HepG2 (cell line): ENCODE data around the gene PPBP. TPM values are rescaled to one million over a fixed set of nuclear protein-coding genes. Genes with fewer than 3 reads are reported as not detected.
A peak's percentile ranks its signal among the peaks of the same experiment; 100 is the strongest.

ENCODE experiments used
- ATAC-seq: fragments of 200-7000 bp; cut with Tn5 transposase; 3 replicates; pipeline ENCODE4 v1.9.1; 2020; ENCODE audit warnings: mild to moderate bottlenecking, moderate library complexity
- BruUV-seq: library from RNA; stranded (reverse); fragments of 400-500 nt; replicated peaks from 2 replicates; lab custom pipeline; 2021; lab: Mats Ljungman, UMichigan
- CTCF ChIA-PET: fragments of 300-600 bp; formaldehyde crosslinking; extraction: SDS; loops from one replicate; lab custom pipeline; 2021; ENCODE audit warnings: low total read pairs, inconsistent platforms, low intra/inter-chr PET ratio; lab: Yijun Ruan, JAX
- POLR2A ChIA-PET: fragments of 350-600 bp; sonication (Branson Sonifier 250); formaldehyde crosslinking; loops from one replicate; lab custom pipeline; 2020; ENCODE audit warnings: antibody characterized with exemption, inconsistent platforms; lab: Yijun Ruan, JAX
- DNase-seq: peaks from one replicate; pipeline ENCODE4 v3.0.0-alpha.2; 2015; ENCODE audit warnings: low spot score
- FAIRE-seq: peaks from 3 replicates; lab custom pipeline; 2011; peaks lifted over from hg19 to GRCh38; lab: Jason Lieb, UNC
- H2AFZ ChIP-seq: one replicate; pipeline ENCODE4 v1.6.1; 2011; ENCODE audit warnings: low read length, inconsistent platforms
- H3K27ac ChIP-seq: fragments of 300-600 bp; 3 replicates; pipeline ENCODE4 v1.8.0; 2011; ENCODE audit warnings: mixed run types, mild to moderate bottlenecking, mixed read lengths, low read length, inconsistent platforms; ENCODE audit not compliant: insufficient read depth; ENCODE audit errors: extremely low read length
- H3K27me3 ChIP-seq, 2 experiments: fragments of 200-600 bp in 1 of 2; 2 replicates in 1 of 2; 3 replicates in 1 of 2; pipeline versions ENCODE4 v1.6.0 to v1.8.0; 2011; ENCODE audit warnings: low read length in 2 of 2, mild to moderate bottlenecking in 2 of 2, moderate library complexity in 2 of 2, inconsistent platforms in 1 of 2; ENCODE audit not compliant: insufficient read depth in 2 of 2, control insufficient read depth in 1 of 2
- H3K36me3 ChIP-seq, 2 experiments: fragments of 200-600 bp in 1 of 2; replicated peaks in 1 of 2; 2 replicates in 1 of 2; 3 replicates in 1 of 2; pipeline versions ENCODE4 v1.5.1 to v1.8.0; 2011; ENCODE audit warnings: low read length in 2 of 2, inconsistent platforms in 1 of 2; ENCODE audit not compliant: insufficient read depth in 2 of 2, control insufficient read depth in 1 of 2
- H3K4me1 ChIP-seq: 2 replicates; pipeline ENCODE4 v1.5.1; 2012; ENCODE audit warnings: low read length, inconsistent platforms; ENCODE audit not compliant: insufficient read depth
- H3K4me2 ChIP-seq: 2 replicates; pipeline ENCODE4 v1.6.0; 2011; ENCODE audit warnings: low read depth, low read length, inconsistent platforms
- H3K4me3 ChIP-seq, 3 experiments: fragments of 200-600 bp in 1 of 3; sonication (generic), shearing (Covaris generic) in 1 of 3; replicated peaks in 1 of 3; 2 replicates each; pipeline ENCODE4 v1.5.1; 2011 to 2016; ENCODE audit warnings: low read length in 3 of 3, inconsistent platforms in 2 of 3, low read depth in 2 of 3, mild to moderate bottlenecking in 2 of 3, control low read depth in 1 of 3, mixed read lengths in 1 of 3; ENCODE audit not compliant: insufficient read depth in 1 of 3
- H3K79me2 ChIP-seq: one replicate; pipeline ENCODE4 v1.6.1; 2011; ENCODE audit warnings: low read length, inconsistent platforms; ENCODE audit not compliant: insufficient read depth
- H3K9ac ChIP-seq: 2 replicates; pipeline ENCODE4 v1.6.0; 2011; ENCODE audit warnings: mild to moderate bottlenecking, low read depth, low read length, inconsistent platforms; ENCODE audit not compliant: insufficient read depth
- H3K9me3 ChIP-seq: 2 replicates; pipeline ENCODE4 v1.5.1; 2012; ENCODE audit warnings: mild to moderate bottlenecking, low read length
- H4K20me1 ChIP-seq: 2 replicates; pipeline ENCODE4 v1.6.0; 2011; ENCODE audit warnings: inconsistent platforms, mild to moderate bottlenecking, low read length, moderate library complexity; ENCODE audit not compliant: insufficient read depth
- ARID5B ChIP-seq: IDR thresholded peaks from 2 replicates; pipeline ENCODE4 v1.4.0; 2020; ENCODE audit warnings: mild to moderate bottlenecking, missing genetic modification reagents
- ATF3 ChIP-seq: sonication (generic); formaldehyde crosslinking; IDR thresholded peaks from 2 replicates; pipeline ENCODE4 v1.4.0; 2020; ENCODE audit warnings: missing genetic modification reagents
- BCL3 ChIP-seq: sonication (generic); formaldehyde crosslinking; IDR thresholded peaks from 2 replicates; pipeline ENCODE4 v1.5.1; 2020; ENCODE audit warnings: mild to moderate bottlenecking, missing genetic modification reagents, moderate library complexity
- BCL6 ChIP-seq: IDR thresholded peaks from 2 replicates; pipeline ENCODE4 v1.6.1; 2016; ENCODE audit warnings: missing genetic modification reagents, missing compliant biosample characterization
- FOXA3 ChIP-seq: IDR thresholded peaks from 2 replicates; pipeline ENCODE4 v1.6.1; 2016; ENCODE audit warnings: missing genetic modification reagents, missing compliant biosample characterization
- FOXP4 ChIP-seq: sonication (generic); formaldehyde crosslinking; IDR thresholded peaks from 2 replicates; pipeline ENCODE4 v1.4.0; 2020; ENCODE audit warnings: missing genetic modification reagents
- GFI1 ChIP-seq: sonication (generic); formaldehyde crosslinking; IDR thresholded peaks from 2 replicates; pipeline ENCODE4 v1.5.0; 2020; ENCODE audit warnings: missing genetic modification reagents, mild to moderate bottlenecking, borderline replicate concordance
- HNRNPH1 ChIP-seq: fragments of 200-400 bp; formaldehyde crosslinking; optimal IDR thresholded peaks from 2 replicates; pipeline ENCODE3; 2017; ENCODE audit warnings: mild to moderate bottlenecking, low read depth, low read length
- NR2C2 ChIP-seq: sonication (generic); formaldehyde crosslinking; IDR thresholded peaks from 2 replicates; pipeline ENCODE4 v1.4.0; 2020; ENCODE audit warnings: missing genetic modification reagents, mild to moderate bottlenecking, moderate library complexity, borderline replicate concordance
- NR2F6 ChIP-seq, 2 experiments: IDR thresholded peaks; 2 replicates each; pipeline ENCODE4 v1.6.1; 2016; ENCODE audit warnings: antibody characterized with exemption in 1 of 2, mild to moderate bottlenecking in 1 of 2
- SAP130 ChIP-seq: IDR thresholded peaks from 2 replicates; pipeline ENCODE4 v1.6.1; 2016; ENCODE audit warnings: low read depth
- SATB2 ChIP-seq: sonication (generic); formaldehyde crosslinking; IDR thresholded peaks from 2 replicates; pipeline ENCODE4 v1.5.0; 2020; ENCODE audit warnings: missing genetic modification reagents
- SOX6 ChIP-seq, 2 experiments: fragments of 450-650 bp in 1 of 2; sonication (generic) in 1 of 2; formaldehyde crosslinking in 1 of 2; IDR thresholded peaks; 2 replicates each; pipeline versions ENCODE4 v1.4.0 to v1.6.1; 2017 to 2020; ENCODE audit warnings: antibody characterized with exemption in 1 of 2, mild to moderate bottlenecking in 1 of 2, missing genetic modification reagents in 1 of 2
- YEATS4 ChIP-seq: sonication (generic); formaldehyde crosslinking; IDR thresholded peaks from 2 replicates; pipeline ENCODE4 v1.4.0; 2020; ENCODE audit warnings: missing genetic modification reagents, borderline replicate concordance
- ZNF44 ChIP-seq: sonication (generic); formaldehyde crosslinking; IDR thresholded peaks from 2 replicates; pipeline ENCODE4 v1.5.1; 2020; ENCODE audit warnings: mild to moderate bottlenecking, missing genetic modification reagents
- ZNF558 ChIP-seq: sonication (generic); formaldehyde crosslinking; IDR thresholded peaks from 2 replicates; pipeline ENCODE4 v1.9.0; 2022; ENCODE audit warnings: mild to moderate bottlenecking, missing genetic modification reagents, borderline replicate concordance
- ZNF644 ChIP-seq: IDR thresholded peaks from 2 replicates; pipeline ENCODE4 v1.6.1; 2016; ENCODE audit warnings: low read depth
- ZNF83 ChIP-seq: sonication (generic); formaldehyde crosslinking; IDR thresholded peaks from 2 replicates; pipeline ENCODE4 v1.4.0; 2020; ENCODE audit warnings: missing genetic modification reagents, mild to moderate bottlenecking, borderline replicate concordance
- WGBS: methylation state at CpG from one replicate; pipeline ENCODE4 v1.1.6; 2017; ENCODE audit warnings: low lambda C conversion rate; 5-methylcytosine and 5-hydroxymethylcytosine counted together
- in situ Hi-C: cut with HindIII; loops from 2 replicates; pipeline ENCODE4 v1.10.0; 2017; ENCODE audit warnings: low pct_unique_long_range_greater_than_20kb; ENCODE audit not compliant: extremely low pct_ligation_motif_present
- intact Hi-C: fragments of 100-400 bp; cut with micrococcal nuclease; formaldehyde crosslinking; loops from one replicate; pipeline ENCODE4 v1.10.0; 2022; ENCODE audit not compliant: unreplicated experiment
- polyA plus RNA-seq, 8 experiments: library from polyadenylated mRNA; depleted of rRNA in 3 of 8; stranded (reverse) in 7 of 8; unstranded in 1 of 8; fragments of >200 nt; fragmentation: Illumina TruSeq in 4 of 8; extraction: Trizol in 4 of 8; gene quantifications; 2 replicates each; pipeline versions ENCODE4 v1.2.1 to v1.2.3, GENCODE V29; 2011 to 2016; ENCODE audit warnings: low read depth in 4 of 8, missing spikeins in 1 of 8, mixed read lengths in 1 of 8; ENCODE audit not compliant: insufficient read depth in 1 of 8
- total RNA-seq, 5 experiments: library from RNA; depleted of rRNA; stranded (reverse); fragments of >200 nt; fragmentation: Illumina TruSeq; extraction: Trizol; gene quantifications; 2 replicates each; pipeline ENCODE4 v1.2.3, GENCODE V29; 2016; ENCODE audit warnings: low read depth in 1 of 5

The PPBP gene
- total and polyA plus RNA-seq, 2 of the 13 experiments (the other 11 are each of a cell fraction or from before 2014, with no cell fraction given) = not detected

GRCh38 chr4:74005528-74005927 lies 17.5 kb upstream of the PPBP start:
- FAIRE-seq = peak; percentile 86
- H3K4me3 ChIP-seq = peak overlapping the region in 1 of 3 experiments; percentile 4; a peak in 1 of 6 replicates
- no peaks in the 10 kb centered on the region for H3K9me3 ChIP-seq
- H3K27ac ChIP-seq = no peak overlapping the region
- H4K20me1 ChIP-seq = no peaks in the 10 kb centered on the region
- intact Hi-C loops = no loop called here
- ChIA-PET CTCF (no interaction called here), POLR2A (no interaction called here)
- no TSS peak for BruUV-seq
- peak; percentile 72 for ATAC-seq
- no peak overlapping the region for H2AFZ ChIP-seq
- H3K9ac ChIP-seq = no peak overlapping the region
- no peaks in the 10 kb centered on the region for H3K27me3 ChIP-seq
- DNase-seq = peak; percentile 92
- peaks cover 22% of the 10 kb centered on the region for H3K4me1 ChIP-seq
- H3K4me2 ChIP-seq = peak overlapping the region; percentile 14
- no peaks in the 10 kb centered on the region for H3K79me2 ChIP-seq
- in situ Hi-C loops = no loop called here
- no peaks in the 10 kb centered on the region for H3K36me3 ChIP-seq
- 0% methylated on average over 3 of the region's 3 CpGs for WGBS
- no peak for TF ChIP-seq NR2F6 (IDR thresholded peaks at IDR 0.05)
- peak; percentile 9; the same call in 1 of the 2 replicates for TF ChIP-seq NR2F6 (CRISPR knock-in tag; IDR thresholded peaks at IDR 0.05)
- TF ChIP-seq BCL6 (CRISPR knock-in tag) = peak; percentile 89
- no peak for TF ChIP-seq NR2C2 (CRISPR knock-in tag)
- peak; percentile 35; the same call in 1 of the 2 replicates for TF ChIP-seq GFI1 (CRISPR knock-in tag)
- no peak for TF ChIP-seq YEATS4 (CRISPR knock-in tag)
- no peak; the same call in 1 of the 2 replicates for TF ChIP-seq ZNF644 (CRISPR knock-in tag)
- peak; percentile 83 for TF ChIP-seq FOXP4 (CRISPR knock-in tag)
- TF ChIP-seq ZNF44 (CRISPR knock-in tag) = no peak
- no peak for TF ChIP-seq BCL3
- TF ChIP-seq ZNF83 (CRISPR knock-in tag) = no peak
- no peak for TF ChIP-seq SATB2 (CRISPR knock-in tag)
- TF ChIP-seq SAP130 (CRISPR knock-in tag) = peak; percentile 31
- TF ChIP-seq FOXA3 (CRISPR knock-in tag) = peak; percentile 75
- TF ChIP-seq ZNF558 = no peak
- peak; percentile 82 for TF ChIP-seq ATF3 (CRISPR knock-in tag)
- no peak for TF ChIP-seq HNRNPH1
- TF ChIP-seq ARID5B (CRISPR knock-in tag) = peak; percentile 89
- no peak for TF ChIP-seq SOX6 (IDR thresholded peaks at IDR 0.05)
- peak; percentile 92 for TF ChIP-seq SOX6 (CRISPR knock-in tag; IDR thresholded peaks at IDR 0.05)
